Natural killer cell (primary cell): ENCODE measurements around the gene RWDD4. TPM values are rescaled to one million over a fixed set of nuclear protein-coding genes. Genes with fewer than 3 reads are reported as not detected.

ENCODE experiments used
- ATAC-seq, 3 donors: fragments of 150-1000 bp in 2 of 3; fragments of 200-7000 bp in 1 of 3; cut with Tn5 transposase; 1 replicate in 1 of 3; 2 replicates in 2 of 3; pipeline ENCODE4 v1.10.0; 2021; ENCODE audit warnings: mild to moderate bottlenecking in 2 of 3, moderate library complexity in 2 of 3
- DNase-seq, 2 donors: peaks; one replicate each; pipeline versions ENCODE4 v3.0.0 to v3.0.0-alpha.2; 2013 to 2021; ENCODE audit warnings: mixed read lengths in 1 of 2
- H3K27ac ChIP-seq: one replicate; pipeline ENCODE4 v1.5.1; 2013; ENCODE audit warnings: mild to moderate bottlenecking, low read length
- H3K27me3 ChIP-seq: one replicate; pipeline ENCODE4 v1.6.1; 2013; ENCODE audit warnings: low read length; ENCODE audit not compliant: control insufficient read depth, insufficient read depth
- H3K36me3 ChIP-seq: one replicate; pipeline ENCODE4 v1.6.1; 2013; ENCODE audit warnings: low read length; ENCODE audit not compliant: control insufficient read depth, insufficient read depth
- H3K4me1 ChIP-seq: one replicate; pipeline ENCODE4 v1.6.1; 2013; ENCODE audit warnings: low read length; ENCODE audit not compliant: control insufficient read depth, insufficient read depth
- H3K4me3 ChIP-seq: one replicate; pipeline ENCODE4 v1.5.1; 2013; ENCODE audit warnings: low read length
- H3K9me3 ChIP-seq: one replicate; pipeline ENCODE4 v1.6.1; 2013; ENCODE audit warnings: low read length; ENCODE audit not compliant: control insufficient read depth, insufficient read depth
- H3K27ac Mint-ChIP-seq, 2 donors: one replicate each; pipeline ENCODE4 v1.8.0; 2022; ENCODE audit warnings: mild to moderate bottlenecking in 2 of 2, mixed read lengths in 2 of 2, moderate library complexity in 1 of 2
- H3K27me3 Mint-ChIP-seq, 2 donors: one replicate each; pipeline ENCODE4 v1.8.0; 2022; ENCODE audit warnings: low read depth in 2 of 2, mixed read lengths in 2 of 2
- H3K36me3 Mint-ChIP-seq: one replicate; pipeline ENCODE4 v1.8.0; 2022; ENCODE audit warnings: mixed read lengths
- H3K4me1 Mint-ChIP-seq, 2 donors: one replicate each; pipeline ENCODE4 v1.8.0; 2022; ENCODE audit warnings: mixed read lengths in 2 of 2
- H3K4me3 Mint-ChIP-seq: one replicate; pipeline ENCODE4 v1.8.0; 2022; ENCODE audit warnings: mild to moderate bottlenecking, moderate library complexity, mixed read lengths
- H3K9me3 Mint-ChIP-seq, 2 donors: one replicate each; pipeline ENCODE4 v1.8.0; 2022; ENCODE audit warnings: mixed read lengths in 2 of 2
- CTCF ChIP-seq: fragments of 200-600 bp; IDR thresholded peaks from one replicate; pipeline ENCODE4 v1.8.0; 2022; ENCODE audit warnings: antibody characterized with exemption
- WGBS: methylation state at CpG from one replicate; pipeline ENCODE4 v1.1.7; 2013; ENCODE audit warnings: missing lambda C conversion rate; ENCODE audit not compliant: insufficient coverage; 5-methylcytosine and 5-hydroxymethylcytosine counted together
- intact Hi-C: fragments of 100-400 bp; cut with micrococcal nuclease; formaldehyde crosslinking; loops from one replicate; pipeline ENCODE4 v1.14.2; 2022
- total RNA-seq, 4 donors: library from RNA; stranded (reverse); fragments of 120-200 nt in 1 of 4; gene quantifications; one replicate each; pipeline versions ENCODE4 v1.2.3 to v1.2.4, GENCODE V29; 2013 to 2022

The RWDD4 gene
- total RNA-seq, 3 donors from 2014 or later (not counting 1 experiment from before 2014, with no cell fraction given), result 14.3 to 20.7 (median 17.6) TPM

GRCh38 chr4:183657564-183657963 is 1.4 kb downstream of the RWDD4 start:
- intact Hi-C loops, result no loop called here
- WGBS, result 55% methylated on average over 3 of the region's 3 CpGs
- Histone ChIP-seq H3K36me3 (peaks cover 18% of the 10 kb centered on the region), H3K4me3 (no peak overlapping the region), H3K9me3 (no peaks in the 10 kb centered on the region), H3K27me3 (no peaks in the 10 kb centered on the region), H3K4me1 (peaks cover 15% of the 10 kb centered on the region), H3K27ac (no peak overlapping the region)
- no peak for TF ChIP-seq CTCF
- no peaks in the 10 kb centered on the region for H3K27me3 Mint-ChIP-seq
- peak overlapping the region; percentile 88 to 89 for H3K27ac Mint-ChIP-seq
- H3K9me3 Mint-ChIP-seq, result no peaks in the 10 kb centered on the region
- DNase-seq, result peak in 1 of 2 donors; percentile 10
- H3K4me3 Mint-ChIP-seq, result peak overlapping the region; percentile 87
- peaks cover 31 to 34% of the 10 kb centered on the region in 2 donors for H3K4me1 Mint-ChIP-seq
- ATAC-seq, result no peak
- no peaks in the 10 kb centered on the region for H3K36me3 Mint-ChIP-seq

GRCh38 chr4:183645326-183645725 is 13.7 kb downstream of the RWDD4 start:
- no peak for TF ChIP-seq CTCF
- no peaks in the 10 kb centered on the region for H3K4me1 Mint-ChIP-seq
- peaks cover 6% of the 10 kb centered on the region for H3K36me3 Mint-ChIP-seq
- H3K27me3 ChIP-seq, result no peaks in the 10 kb centered on the region
- peaks cover 49% of the 10 kb centered on the region for H3K36me3 ChIP-seq
- H3K4me1 ChIP-seq, result no peaks in the 10 kb centered on the region
- DNase-seq (no peak), ATAC-seq (no peak)
- H3K27ac ChIP-seq, result no peak overlapping the region
- no peaks in the 10 kb centered on the region for H3K27me3 Mint-ChIP-seq
- no peak overlapping the region for H3K4me3 Mint-ChIP-seq
- WGBS, result 88% methylated on average over 7 of the region's 7 CpGs
- H3K27ac Mint-ChIP-seq, result no peak overlapping the region
- intact Hi-C loops, result no loop called here
- no peaks in the 10 kb centered on the region for H3K9me3 ChIP-seq
- H3K4me3 ChIP-seq, result no peak overlapping the region
- H3K9me3 Mint-ChIP-seq, result no peaks in the 10 kb centered on the region

- H3K4me3 Mint-ChIP-seq, result no peak overlapping the region
- no peak overlapping the region for H3K4me3 ChIP-seq
- H3K27ac Mint-ChIP-seq, result no peak overlapping the region
- DNase-seq (no peak), ATAC-seq (no peak)
- no peaks in the 10 kb centered on the region for H3K9me3 Mint-ChIP-seq
- 100% methylated on average over 2 of the region's 3 CpGs for WGBS
- H3K27me3 ChIP-seq, result no peaks in the 10 kb centered on the region
- H3K36me3 Mint-ChIP-seq, result no peaks in the 10 kb centered on the region
- H3K9me3 ChIP-seq, result no peaks in the 10 kb centered on the region
- intact Hi-C loops, result no loop called here
- H3K4me1 ChIP-seq, result no peaks in the 10 kb centered on the region
- H3K4me1 Mint-ChIP-seq, result peaks cover 0 to 4% of the 10 kb centered on the region in 2 donors
- no peaks in the 10 kb centered on the region for H3K27me3 Mint-ChIP-seq
- no peak overlapping the region for H3K27ac ChIP-seq
- peaks cover 11% of the 10 kb centered on the region for H3K36me3 ChIP-seq
- TF ChIP-seq CTCF, result no peak
Measured at GRCh38 chr4:183639291-183639690, 19.7 kb downstream of the RWDD4 start.

- Histone ChIP-seq H3K9me3 (no peaks in the 10 kb centered on the region), H3K27ac (no peak overlapping the region), H3K36me3 (peaks cover 6% of the 10 kb centered on the region), H3K4me1 (no peaks in the 10 kb centered on the region), H3K27me3 (no peaks in the 10 kb centered on the region), H3K4me3 (no peak overlapping the region)
- no peak for DNase-seq
- Mint-ChIP-seq H3K4me3 (no peak overlapping the region), H3K4me1 (peaks cover 0 to 4% of the 10 kb centered on the region in 2 donors), H3K27ac (peak overlapping the region in 1 of 2 donors; percentile 29), H3K9me3 (no peaks in the 10 kb centered on the region), H3K27me3 (no peaks in the 10 kb centered on the region), H3K36me3 (no peaks in the 10 kb centered on the region)
- ATAC-seq, result no peak
- 97% methylated on average over 5 of the region's 5 CpGs for WGBS
- TF ChIP-seq CTCF, result no peak
- intact Hi-C loops, result no loop called here
Measured at GRCh38 chr4:183638436-183638835, 20.5 kb downstream of the RWDD4 start.
